ENCODE data around the gene PTPRS. TPM values are rescaled to one million over a fixed set of nuclear protein-coding genes. Genes with fewer than 3 reads are reported as not detected.

Gene PTPRS
- total and polyA plus RNA-seq, 9 of the 15 experiments (the other 6 are each of a cell fraction or from before 2014, with no cell fraction given), result 1.1 to 49.4 (median 14.1) TPM

GRCh38 chr19:5337126-5337525 is 3.5 kb downstream of the PTPRS start (continued):
- TF ChIP-seq HOMEZ (CRISPR knock-in tag; IDR thresholded peaks at IDR 0.05), result no peak

- no peaks in the 10 kb centered on the region for H3K9me1 ChIP-seq (ENCODE audit: control insufficient read depth, insufficient read depth, low read length)
- peaks cover 4 to 49% of the 10 kb centered on the region in 2 experiments; a peak in 4 of 5 replicates for H3K4me1 ChIP-seq (replicated peaks in 1 of 2; ENCODE audit: control insufficient read depth in 2 of 2, insufficient read depth in 2 of 2, low read length in 2 of 2)
- no peak overlapping the region for H2AFZ ChIP-seq (ENCODE audit: low read depth, low read length)
- ATAC-seq, result no peak
- H3K36me3 ChIP-seq (ENCODE audit: control insufficient read depth, insufficient read depth, low read length), result no peaks in the 10 kb centered on the region
- under 1% methylated on average over 13 of the region's 21 CpGs for WGBS (ENCODE audit: insufficient coverage, low coverage, missing lambda C conversion rate)
- H3K27ac ChIP-seq (ENCODE audit: extremely low read depth, low read depth, low read length), result no peak overlapping the region
- no peaks in the 10 kb centered on the region for H3K79me2 ChIP-seq (ENCODE audit: control insufficient read depth, insufficient read depth, low read length)
- CTCF ChIA-PET (ENCODE audit: low intra/inter-chr PET ratio), result no interaction called here
- intact Hi-C loops (cut with micrococcal nuclease), result no loop called here
- H3K9me3 ChIP-seq (replicated peaks; ENCODE audit: control insufficient read depth, insufficient read depth, low read depth, low read length), result no peaks in the 10 kb centered on the region
- BruUV-seq (replicated peaks), result no TSS peak
- FAIRE-seq, result no peak
- no peak overlapping the region for H3K4me3 ChIP-seq
- H3K4me2 ChIP-seq (ENCODE audit: insufficient read depth, low read length), result no peak overlapping the region
- DNase-seq (ENCODE audit: extremely low read depth in 1 of 4, low spot score in 3 of 4), result no peak
- TF ChIP-seq TAF7 (tag; IDR thresholded peaks at IDR 0.05) (no peak), VEZF1 (CRISPR knock-in tag; IDR thresholded peaks at IDR 0.05) (peak; percentile 38; the same call in 1 of the 2 replicates), SRSF9 (IDR thresholded peaks at IDR 0.05; ENCODE audit: borderline replicate concordance, low read depth, low read length) (no peak), SPI1 (IDR thresholded peaks at IDR 0.05; ENCODE audit: borderline replicate concordance, low read depth, low read length) (peak; percentile 72; the same call in 1 of the 2 replicates)
- peak overlapping the region in 1 of 2 experiments; percentile 45; a peak in 1 of 4 replicates for H3K9ac ChIP-seq (ENCODE audit: insufficient read depth in 1 of 2, low read depth in 2 of 2, low read length in 2 of 2)
- POLR2A ChIA-PET, result interaction anchor here (0.6 kb wide), 2 partner anchors 229 to 532 kb away, joined by 3 read pairs; no protein-coding TSS in a partner anchor
- in situ Hi-C loops (cut with MboI), result no loop called here
- peaks cover 18 to 43% of the 10 kb centered on the region in 2 experiments for H3K27me3 ChIP-seq (ENCODE audit: control insufficient read depth in 2 of 2, insufficient read depth in 2 of 2, low read length in 2 of 2)
- peaks cover 6% of the 10 kb centered on the region; the same call in 1 of the 2 replicates for H4K20me1 ChIP-seq (replicated peaks; ENCODE audit: control insufficient read depth, insufficient read depth, low read length)
Measured at GRCh38 chr19:5336195-5336965, 4.2 kb downstream of the PTPRS start.

Measured in K562 (cell line).